ENCODE results near the gene VILL. TPM values are rescaled to one million over a fixed set of nuclear protein-coding genes. Genes with fewer than 3 reads are reported as not detected.

VILL gene
- total RNA-seq, 1 experiment from 2014 or later, result 52.6 TPM

GRCh38 chr3:38028621-38029361 is 38.2 kb downstream of the VILL start:
- intact Hi-C loops (cut with micrococcal nuclease; ENCODE audit: unreplicated experiment), result no loop called here
- Mint-ChIP-seq H3K4me1 (ENCODE audit: low read depth, unreplicated experiment) (peaks cover 35% of the 10 kb centered on the region), H3K4me3 (ENCODE audit: low read depth, unreplicated experiment) (peak overlapping the region; percentile 57), H3K9me3 (ENCODE audit: low read depth, unreplicated experiment) (no peaks in the 10 kb centered on the region), H3K36me3 (ENCODE audit: insufficient read depth, unreplicated experiment) (peaks cover 34% of the 10 kb centered on the region), H3K27me3 (ENCODE audit: unreplicated experiment) (no peaks in the 10 kb centered on the region), H3K27ac (ENCODE audit: unreplicated experiment) (peak overlapping the region; percentile 48)
- no peak for DNase-seq
- no TSS peak for BruUV-seq (replicated peaks)
- TF ChIP-seq, protein P1, sequence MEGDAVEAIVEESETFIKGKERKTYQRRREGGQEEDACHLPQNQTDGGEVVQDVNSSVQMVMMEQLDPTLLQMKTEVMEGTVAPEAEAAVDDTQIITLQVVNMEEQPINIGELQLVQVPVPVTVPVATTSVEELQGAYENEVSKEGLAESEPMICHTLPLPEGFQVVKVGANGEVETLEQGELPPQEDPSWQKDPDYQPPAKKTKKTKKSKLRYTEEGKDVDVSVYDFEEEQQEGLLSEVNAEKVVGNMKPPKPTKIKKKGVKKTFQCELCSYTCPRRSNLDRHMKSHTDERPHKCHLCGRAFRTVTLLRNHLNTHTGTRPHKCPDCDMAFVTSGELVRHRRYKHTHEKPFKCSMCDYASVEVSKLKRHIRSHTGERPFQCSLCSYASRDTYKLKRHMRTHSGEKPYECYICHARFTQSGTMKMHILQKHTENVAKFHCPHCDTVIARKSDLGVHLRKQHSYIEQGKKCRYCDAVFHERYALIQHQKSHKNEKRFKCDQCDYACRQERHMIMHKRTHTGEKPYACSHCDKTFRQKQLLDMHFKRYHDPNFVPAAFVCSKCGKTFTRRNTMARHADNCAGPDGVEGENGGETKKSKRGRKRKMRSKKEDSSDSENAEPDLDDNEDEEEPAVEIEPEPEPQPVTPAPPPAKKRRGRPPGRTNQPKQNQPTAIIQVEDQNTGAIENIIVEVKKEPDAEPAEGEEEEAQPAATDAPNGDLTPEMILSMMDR (IDR thresholded peaks at IDR 0.05; ENCODE audit: unreplicated experiment), result no peak
- CTCF ChIA-PET, result no interaction called here

DNA sequence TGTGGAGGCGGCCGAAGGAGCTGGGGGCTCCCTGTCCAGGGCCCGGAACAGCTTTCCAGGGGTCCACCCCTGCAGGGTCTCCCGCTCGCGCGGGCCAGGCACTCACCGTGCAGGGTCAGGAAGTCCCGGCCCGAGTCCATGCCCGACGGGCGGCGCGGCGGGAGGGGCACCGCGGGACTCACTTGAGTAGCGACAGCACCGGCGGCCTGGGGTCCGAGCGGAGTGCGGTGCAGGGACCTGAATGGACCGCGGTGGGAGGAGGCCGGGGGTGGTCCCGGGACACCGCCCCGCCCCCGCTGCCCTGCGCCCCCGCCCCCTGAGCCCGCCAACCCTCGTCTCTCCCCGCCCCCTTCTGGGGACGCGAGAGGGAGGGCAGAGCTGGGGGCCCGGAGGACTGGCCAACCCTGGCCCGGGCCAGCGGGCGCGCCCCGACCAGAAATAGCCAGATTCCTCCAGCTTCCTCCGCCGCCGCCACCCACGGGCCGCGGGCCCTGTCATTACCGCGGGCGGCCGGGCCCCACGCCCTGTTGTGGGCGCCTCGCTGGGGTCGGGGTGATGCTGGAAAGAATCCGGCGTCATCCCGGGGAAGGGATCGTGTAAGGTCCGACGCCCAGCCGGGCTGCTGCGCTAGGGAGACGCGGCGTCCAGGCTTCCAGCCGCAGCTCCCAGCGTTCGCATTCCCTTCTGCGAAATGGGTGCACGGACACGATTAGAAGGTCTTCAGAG is 39.0 kb downstream of the VILL start, which contains the start of gene PLCD1:
Gene PLCD1, minus strand, starts transcription at position 243 of the 726 bp plus-strand sequence. Its CDS starts 103 bp downstream, at position 140.
- Mint-ChIP-seq H3K27me3 (ENCODE audit: unreplicated experiment) (no peaks in the 10 kb centered on the region), H3K36me3 (ENCODE audit: insufficient read depth, unreplicated experiment) (peaks cover 26% of the 10 kb centered on the region), H3K4me3 (ENCODE audit: low read depth, unreplicated experiment) (peak within 1 kb of the TSS; percentile 57), H3K4me1 (ENCODE audit: low read depth, unreplicated experiment) (peaks cover 32% of the 10 kb centered on the region), H3K9me3 (ENCODE audit: low read depth, unreplicated experiment) (no peaks in the 10 kb centered on the region), H3K27ac (ENCODE audit: unreplicated experiment) (peak within 1 kb of the TSS; percentile 48)
- TF ChIP-seq, protein P1 (IDR thresholded peaks at IDR 0.05; ENCODE audit: unreplicated experiment), result no peak
- intact Hi-C loops (cut with micrococcal nuclease; ENCODE audit: unreplicated experiment), result no loop called here
- peak; percentile 56 for DNase-seq
- CTCF ChIA-PET, result interaction anchor here (0.6 to 1.1 kb wide), 3 partner anchors 9 to 226 kb away, joined by 3 to 4 read pairs (median 4); partner anchors contain the start of gene DLEC1
- BruUV-seq (replicated peaks), result no TSS peak

GRCh38 chr3:38030126-38031021 is 39.8 kb downstream of the VILL start:
- H3K4me3 Mint-ChIP-seq (ENCODE audit: low read depth, unreplicated experiment), result peak overlapping the region; percentile 57
- peaks cover 18% of the 10 kb centered on the region for H3K36me3 Mint-ChIP-seq (ENCODE audit: insufficient read depth, unreplicated experiment)
- intact Hi-C loops (cut with micrococcal nuclease; ENCODE audit: unreplicated experiment), result no loop called here
- CTCF ChIA-PET, result interaction anchor here (0.6 to 1.3 kb wide), 4 partner anchors 9 to 226 kb away, joined by 3 to 4 read pairs (median 4); partner anchors contain the start of gene DLEC1
- H3K27ac Mint-ChIP-seq (ENCODE audit: unreplicated experiment), result no peak overlapping the region
- DNase-seq, result peak; percentile 59
- H3K9me3 Mint-ChIP-seq (ENCODE audit: low read depth, unreplicated experiment), result no peaks in the 10 kb centered on the region
- BruUV-seq (replicated peaks), result no TSS peak
- no peaks in the 10 kb centered on the region for H3K27me3 Mint-ChIP-seq (ENCODE audit: unreplicated experiment)
- TF ChIP-seq, protein P1 (IDR thresholded peaks at IDR 0.05; ENCODE audit: unreplicated experiment), result no peak
- H3K4me1 Mint-ChIP-seq (ENCODE audit: low read depth, unreplicated experiment), result peaks cover 30% of the 10 kb centered on the region
